ENCODE measurements around the gene BBS5.

DNA sequence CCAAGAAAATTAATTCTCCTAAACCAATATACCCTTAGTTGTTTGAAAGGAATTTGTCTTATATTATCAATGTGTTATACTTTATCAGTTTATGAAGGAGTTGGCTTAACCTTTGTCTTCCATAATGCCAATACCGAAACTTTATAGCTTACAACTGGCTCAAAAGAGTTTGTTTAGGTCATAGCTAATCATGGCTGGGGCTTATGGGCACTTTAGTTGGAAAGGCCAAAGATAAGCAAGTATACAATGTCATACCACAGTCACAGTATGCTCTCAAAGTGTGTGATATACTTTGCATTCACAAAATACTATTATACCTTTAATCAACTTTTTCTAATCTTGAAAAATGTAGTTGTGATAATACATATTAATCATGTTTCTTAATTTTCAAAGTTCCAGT is 32.5 kb downstream of the BBS5 start:
- TF ChIP-seq, protein P1, sequence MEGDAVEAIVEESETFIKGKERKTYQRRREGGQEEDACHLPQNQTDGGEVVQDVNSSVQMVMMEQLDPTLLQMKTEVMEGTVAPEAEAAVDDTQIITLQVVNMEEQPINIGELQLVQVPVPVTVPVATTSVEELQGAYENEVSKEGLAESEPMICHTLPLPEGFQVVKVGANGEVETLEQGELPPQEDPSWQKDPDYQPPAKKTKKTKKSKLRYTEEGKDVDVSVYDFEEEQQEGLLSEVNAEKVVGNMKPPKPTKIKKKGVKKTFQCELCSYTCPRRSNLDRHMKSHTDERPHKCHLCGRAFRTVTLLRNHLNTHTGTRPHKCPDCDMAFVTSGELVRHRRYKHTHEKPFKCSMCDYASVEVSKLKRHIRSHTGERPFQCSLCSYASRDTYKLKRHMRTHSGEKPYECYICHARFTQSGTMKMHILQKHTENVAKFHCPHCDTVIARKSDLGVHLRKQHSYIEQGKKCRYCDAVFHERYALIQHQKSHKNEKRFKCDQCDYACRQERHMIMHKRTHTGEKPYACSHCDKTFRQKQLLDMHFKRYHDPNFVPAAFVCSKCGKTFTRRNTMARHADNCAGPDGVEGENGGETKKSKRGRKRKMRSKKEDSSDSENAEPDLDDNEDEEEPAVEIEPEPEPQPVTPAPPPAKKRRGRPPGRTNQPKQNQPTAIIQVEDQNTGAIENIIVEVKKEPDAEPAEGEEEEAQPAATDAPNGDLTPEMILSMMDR (IDR thresholded peaks at IDR 0.05; ENCODE audit: low read length) = no peak
- no peak for TF ChIP-seq EZH2 (IDR thresholded peaks at IDR 0.05; ENCODE audit: borderline replicate concordance, low read length)

Measured in OCI-LY1 (cell line).